Measurements from ENCODE around the gene SERTAD4.

The SERTAD4 gene

DNA sequence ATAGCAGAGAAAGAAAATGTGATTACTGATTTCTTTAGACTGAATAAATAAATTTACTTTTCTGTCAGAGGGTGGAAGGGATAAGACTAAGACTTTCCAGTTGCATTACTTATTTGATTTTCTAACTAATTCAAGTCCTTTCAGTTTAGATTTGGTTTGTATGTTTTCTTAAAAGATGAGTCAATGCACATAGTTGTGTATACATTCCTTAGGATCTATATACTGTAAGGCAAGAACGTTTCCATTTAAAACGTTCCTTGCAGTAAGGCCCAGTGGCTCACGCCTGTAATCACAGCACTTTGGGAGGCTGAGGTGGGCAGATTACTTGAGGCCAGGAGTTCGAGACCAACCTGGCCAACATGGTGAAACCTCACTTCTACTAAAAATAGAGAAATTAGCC lies 14.5 kb upstream of the SERTAD4 start:
- no peak for TF ChIP-seq ZNF565 (CRISPR knock-in tag; conservative IDR thresholded peaks at IDR 0.05; ENCODE audit: low read depth)
- TF ChIP-seq, protein P1, sequence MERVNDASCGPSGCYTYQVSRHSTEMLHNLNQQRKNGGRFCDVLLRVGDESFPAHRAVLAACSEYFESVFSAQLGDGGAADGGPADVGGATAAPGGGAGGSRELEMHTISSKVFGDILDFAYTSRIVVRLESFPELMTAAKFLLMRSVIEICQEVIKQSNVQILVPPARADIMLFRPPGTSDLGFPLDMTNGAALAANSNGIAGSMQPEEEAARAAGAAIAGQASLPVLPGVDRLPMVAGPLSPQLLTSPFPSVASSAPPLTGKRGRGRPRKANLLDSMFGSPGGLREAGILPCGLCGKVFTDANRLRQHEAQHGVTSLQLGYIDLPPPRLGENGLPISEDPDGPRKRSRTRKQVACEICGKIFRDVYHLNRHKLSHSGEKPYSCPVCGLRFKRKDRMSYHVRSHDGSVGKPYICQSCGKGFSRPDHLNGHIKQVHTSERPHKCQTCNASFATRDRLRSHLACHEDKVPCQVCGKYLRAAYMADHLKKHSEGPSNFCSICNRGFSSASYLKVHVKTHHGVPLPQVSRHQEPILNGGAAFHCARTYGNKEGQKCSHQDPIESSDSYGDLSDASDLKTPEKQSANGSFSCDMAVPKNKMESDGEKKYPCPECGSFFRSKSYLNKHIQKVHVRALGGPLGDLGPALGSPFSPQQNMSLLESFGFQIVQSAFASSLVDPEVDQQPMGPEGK (CRISPR knock-in tag; IDR thresholded peaks at IDR 0.05; ENCODE audit: borderline replicate concordance), result no peak
- TF ChIP-seq, protein P2, sequence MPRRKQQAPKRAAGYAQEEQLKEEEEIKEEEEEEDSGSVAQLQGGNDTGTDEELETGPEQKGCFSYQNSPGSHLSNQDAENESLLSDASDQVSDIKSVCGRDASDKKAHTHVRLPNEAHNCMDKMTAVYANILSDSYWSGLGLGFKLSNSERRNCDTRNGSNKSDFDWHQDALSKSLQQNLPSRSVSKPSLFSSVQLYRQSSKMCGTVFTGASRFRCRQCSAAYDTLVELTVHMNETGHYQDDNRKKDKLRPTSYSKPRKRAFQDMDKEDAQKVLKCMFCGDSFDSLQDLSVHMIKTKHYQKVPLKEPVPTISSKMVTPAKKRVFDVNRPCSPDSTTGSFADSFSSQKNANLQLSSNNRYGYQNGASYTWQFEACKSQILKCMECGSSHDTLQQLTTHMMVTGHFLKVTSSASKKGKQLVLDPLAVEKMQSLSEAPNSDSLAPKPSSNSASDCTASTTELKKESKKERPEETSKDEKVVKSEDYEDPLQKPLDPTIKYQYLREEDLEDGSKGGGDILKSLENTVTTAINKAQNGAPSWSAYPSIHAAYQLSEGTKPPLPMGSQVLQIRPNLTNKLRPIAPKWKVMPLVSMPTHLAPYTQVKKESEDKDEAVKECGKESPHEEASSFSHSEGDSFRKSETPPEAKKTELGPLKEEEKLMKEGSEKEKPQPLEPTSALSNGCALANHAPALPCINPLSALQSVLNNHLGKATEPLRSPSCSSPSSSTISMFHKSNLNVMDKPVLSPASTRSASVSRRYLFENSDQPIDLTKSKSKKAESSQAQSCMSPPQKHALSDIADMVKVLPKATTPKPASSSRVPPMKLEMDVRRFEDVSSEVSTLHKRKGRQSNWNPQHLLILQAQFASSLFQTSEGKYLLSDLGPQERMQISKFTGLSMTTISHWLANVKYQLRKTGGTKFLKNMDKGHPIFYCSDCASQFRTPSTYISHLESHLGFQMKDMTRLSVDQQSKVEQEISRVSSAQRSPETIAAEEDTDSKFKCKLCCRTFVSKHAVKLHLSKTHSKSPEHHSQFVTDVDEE (CRISPR knock-in tag; IDR thresholded peaks at IDR 0.05), result no peak
- no peak for TF ChIP-seq SNAI2 (CRISPR knock-in tag; IDR thresholded peaks at IDR 0.05)
- TF ChIP-seq, protein P3, sequence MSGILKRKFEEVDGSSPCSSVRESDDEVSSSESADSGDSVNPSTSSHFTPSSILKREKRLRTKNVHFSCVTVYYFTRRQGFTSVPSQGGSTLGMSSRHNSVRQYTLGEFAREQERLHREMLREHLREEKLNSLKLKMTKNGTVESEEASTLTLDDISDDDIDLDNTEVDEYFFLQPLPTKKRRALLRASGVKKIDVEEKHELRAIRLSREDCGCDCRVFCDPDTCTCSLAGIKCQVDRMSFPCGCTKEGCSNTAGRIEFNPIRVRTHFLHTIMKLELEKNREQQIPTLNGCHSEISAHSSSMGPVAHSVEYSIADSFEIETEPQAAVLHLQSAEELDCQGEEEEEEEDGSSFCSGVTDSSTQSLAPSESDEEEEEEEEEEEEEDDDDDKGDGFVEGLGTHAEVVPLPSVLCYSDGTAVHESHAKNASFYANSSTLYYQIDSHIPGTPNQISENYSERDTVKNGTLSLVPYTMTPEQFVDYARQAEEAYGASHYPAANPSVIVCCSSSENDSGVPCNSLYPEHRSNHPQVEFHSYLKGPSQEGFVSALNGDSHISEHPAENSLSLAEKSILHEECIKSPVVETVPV (CRISPR knock-in tag; IDR thresholded peaks at IDR 0.05), result no peak
- no peak for TF ChIP-seq BACH2 (CRISPR knock-in tag; IDR thresholded peaks at IDR 0.05; ENCODE audit: borderline replicate concordance)
- TF ChIP-seq PPARA (CRISPR knock-in tag; IDR thresholded peaks at IDR 0.05; ENCODE audit: borderline replicate concordance), result no peak
- TF ChIP-seq OSR1 (CRISPR knock-in tag; IDR thresholded peaks at IDR 0.05), result no peak
- no peak for TF ChIP-seq ZFP30 (CRISPR knock-in tag; IDR thresholded peaks at IDR 0.05)
- no peak for TF ChIP-seq ZFP3 (CRISPR knock-in tag; IDR thresholded peaks at IDR 0.05)
- TF ChIP-seq TCF4 (CRISPR knock-in tag; IDR thresholded peaks at IDR 0.05; ENCODE audit: borderline replicate concordance), result no peak
- TF ChIP-seq, protein P4, sequence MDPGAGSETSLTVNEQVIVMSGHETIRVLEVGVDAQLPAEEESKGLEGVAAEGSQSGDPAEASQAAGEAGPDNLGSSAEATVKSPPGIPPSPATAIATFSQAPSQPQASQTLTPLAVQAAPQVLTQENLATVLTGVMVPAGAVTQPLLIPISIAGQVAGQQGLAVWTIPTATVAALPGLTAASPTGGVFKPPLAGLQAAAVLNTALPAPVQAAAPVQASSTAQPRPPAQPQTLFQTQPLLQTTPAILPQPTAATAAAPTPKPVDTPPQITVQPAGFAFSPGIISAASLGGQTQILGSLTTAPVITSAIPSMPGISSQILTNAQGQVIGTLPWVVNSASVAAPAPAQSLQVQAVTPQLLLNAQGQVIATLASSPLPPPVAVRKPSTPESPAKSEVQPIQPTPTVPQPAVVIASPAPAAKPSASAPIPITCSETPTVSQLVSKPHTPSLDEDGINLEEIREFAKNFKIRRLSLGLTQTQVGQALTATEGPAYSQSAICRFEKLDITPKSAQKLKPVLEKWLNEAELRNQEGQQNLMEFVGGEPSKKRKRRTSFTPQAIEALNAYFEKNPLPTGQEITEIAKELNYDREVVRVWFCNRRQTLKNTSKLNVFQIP (CRISPR knock-in tag; IDR thresholded peaks at IDR 0.05; ENCODE audit: borderline replicate concordance, low read depth), result no peak
- no peak for TF ChIP-seq ZNF8 (CRISPR knock-in tag; IDR thresholded peaks at IDR 0.05)
- no peak for TF ChIP-seq GLIS3 (CRISPR knock-in tag; IDR thresholded peaks at IDR 0.05)
- TF ChIP-seq, protein P5, sequence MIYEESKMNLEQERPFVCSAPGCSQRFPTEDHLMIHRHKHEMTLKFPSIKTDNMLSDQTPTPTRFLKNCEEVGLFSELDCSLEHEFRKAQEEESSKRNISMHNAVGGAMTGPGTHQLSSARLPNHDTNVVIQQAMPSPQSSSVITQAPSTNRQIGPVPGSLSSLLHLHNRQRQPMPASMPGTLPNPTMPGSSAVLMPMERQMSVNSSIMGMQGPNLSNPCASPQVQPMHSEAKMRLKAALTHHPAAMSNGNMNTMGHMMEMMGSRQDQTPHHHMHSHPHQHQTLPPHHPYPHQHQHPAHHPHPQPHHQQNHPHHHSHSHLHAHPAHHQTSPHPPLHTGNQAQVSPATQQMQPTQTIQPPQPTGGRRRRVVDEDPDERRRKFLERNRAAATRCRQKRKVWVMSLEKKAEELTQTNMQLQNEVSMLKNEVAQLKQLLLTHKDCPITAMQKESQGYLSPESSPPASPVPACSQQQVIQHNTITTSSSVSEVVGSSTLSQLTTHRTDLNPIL (CRISPR knock-in tag; IDR thresholded peaks at IDR 0.05; ENCODE audit: low read depth), result no peak
- no peak for TF ChIP-seq TOX (CRISPR knock-in tag; IDR thresholded peaks at IDR 0.05; ENCODE audit: borderline replicate concordance)
- TF ChIP-seq CSDC2 (CRISPR knock-in tag; IDR thresholded peaks at IDR 0.05), result no peak
- TF ChIP-seq ZNF70 (CRISPR knock-in tag; IDR thresholded peaks at IDR 0.05), result no peak
- ATAC-seq, result no peak

DNA sequence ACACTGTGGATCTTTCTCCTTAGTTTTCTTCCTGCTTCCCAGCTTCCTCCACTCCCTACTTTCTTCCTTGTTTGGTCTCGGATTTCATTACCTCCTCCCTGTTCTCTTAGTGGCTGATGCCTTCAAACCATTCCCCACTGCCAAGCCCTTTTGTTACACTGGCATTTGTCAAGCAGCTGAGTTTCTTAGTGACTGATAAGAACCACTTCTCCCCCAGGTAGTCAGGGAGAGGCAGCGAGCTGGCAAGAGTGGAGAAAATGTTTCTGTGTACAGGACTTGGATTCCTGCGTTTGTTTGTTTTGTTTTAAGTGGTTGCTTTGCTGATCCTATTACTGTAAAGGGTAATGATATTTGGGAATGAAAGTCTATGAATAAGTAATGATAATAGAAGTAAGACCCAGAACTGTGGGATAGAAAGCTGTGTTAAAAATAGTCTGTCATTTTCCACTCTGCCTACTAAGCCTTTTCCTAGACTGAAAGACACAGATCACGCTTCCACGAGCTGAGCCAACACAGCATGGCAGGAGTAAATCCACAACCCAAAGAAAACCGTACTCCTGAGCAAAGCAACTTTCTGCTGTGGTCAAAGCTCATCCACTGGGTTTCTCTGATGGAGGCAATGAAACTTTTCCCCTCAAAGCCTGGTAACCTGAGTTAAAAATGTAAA lies 10.1 kb upstream of the SERTAD4 start:
- peak; percentile 93 for ATAC-seq
- no peak for TF ChIP-seq CSDC2 (CRISPR knock-in tag; IDR thresholded peaks at IDR 0.05)
- no peak for TF ChIP-seq TCF4 (CRISPR knock-in tag; IDR thresholded peaks at IDR 0.05; ENCODE audit: borderline replicate concordance)
- no peak for TF ChIP-seq BACH2 (CRISPR knock-in tag; IDR thresholded peaks at IDR 0.05; ENCODE audit: borderline replicate concordance)
- no peak for TF ChIP-seq ESRRG (CRISPR knock-in tag; IDR thresholded peaks at IDR 0.05)
- TF ChIP-seq ISL1 (CRISPR knock-in tag; IDR thresholded peaks at IDR 0.05), result no peak
- TF ChIP-seq, protein P5 (CRISPR knock-in tag; IDR thresholded peaks at IDR 0.05; ENCODE audit: low read depth), result no peak
- TF ChIP-seq ARNTL (CRISPR knock-in tag; IDR thresholded peaks at IDR 0.05; ENCODE audit: borderline replicate concordance, low read depth), result no peak
- no peak for TF ChIP-seq PPARA (CRISPR knock-in tag; IDR thresholded peaks at IDR 0.05; ENCODE audit: borderline replicate concordance)
- TF ChIP-seq TOX (CRISPR knock-in tag; IDR thresholded peaks at IDR 0.05; ENCODE audit: borderline replicate concordance), result no peak
- TF ChIP-seq, protein P3 (CRISPR knock-in tag; IDR thresholded peaks at IDR 0.05), result no peak
- no peak for TF ChIP-seq GLIS3 (CRISPR knock-in tag; IDR thresholded peaks at IDR 0.05)
- TF ChIP-seq, protein P4 (CRISPR knock-in tag; IDR thresholded peaks at IDR 0.05; ENCODE audit: borderline replicate concordance, low read depth), result no peak
- TF ChIP-seq ZFP3 (CRISPR knock-in tag; IDR thresholded peaks at IDR 0.05), result no peak

All from SK-N-SH treated with all-trans-retinoic acid at 6 μM for 48 hours (cell line).